SKM-1 (cell line): Measurements from ENCODE around the gene GCH1.
"Not testable (repeated sequence)": the region's sequence is repeated elsewhere in the genome, so short reads cannot be mapped to it uniquely, and the experiment has no call there.

Experiments used
- DNase-seq: peaks from one replicate; lab custom pipeline; 2025; ENCODE audit not compliant: unreplicated experiment; lab: John Stamatoyannopoulos, UW

The GCH1 gene

DNA sequence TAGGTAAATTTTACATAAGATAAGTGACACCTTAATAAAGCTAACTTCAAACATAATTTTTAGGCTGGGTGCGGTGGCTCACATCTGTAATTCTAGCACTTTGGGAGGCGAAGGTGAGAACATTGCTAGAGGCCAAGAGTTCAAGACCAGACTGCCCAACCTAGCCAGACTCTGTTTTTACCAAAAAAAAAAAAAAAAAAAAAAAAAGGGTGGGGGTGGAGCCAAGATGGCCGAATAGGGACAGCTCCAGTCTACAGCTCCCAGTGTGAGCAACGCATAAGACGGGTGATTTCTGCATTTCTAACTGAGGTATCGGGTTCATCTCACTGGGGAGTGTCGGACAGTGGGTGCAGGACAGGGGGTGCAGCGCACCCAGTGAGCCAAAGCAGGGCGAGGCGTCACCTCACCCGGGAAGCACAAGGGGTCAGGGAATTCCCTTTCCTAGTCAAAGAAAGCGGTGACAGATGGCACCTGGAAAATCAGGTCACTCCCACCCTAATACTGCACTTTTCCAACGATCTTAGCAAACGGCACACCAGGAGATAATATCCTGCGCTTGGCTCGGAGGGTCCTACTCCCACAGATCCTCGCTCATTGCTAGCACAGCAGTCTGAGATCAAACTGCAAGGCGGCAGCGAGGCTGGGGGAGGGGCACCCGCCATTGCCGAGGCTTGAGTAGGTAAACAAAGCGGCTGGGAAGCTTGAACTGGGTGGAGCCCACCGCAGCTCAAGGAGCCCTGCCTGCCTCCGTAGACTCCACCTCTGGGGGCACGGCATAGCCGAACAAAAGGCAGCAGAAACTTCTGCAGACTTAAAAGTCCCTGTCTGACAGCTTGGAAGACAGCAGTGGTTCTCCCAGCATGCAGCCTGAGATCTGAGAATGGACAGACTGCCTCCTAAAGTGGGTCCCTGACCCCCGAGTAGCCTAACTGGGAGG lies 32.2 kb downstream of the GCH1 start:
- not testable (repeated sequence) for DNase-seq

GRCh38 chr14:54867011-54867410 lies 35.6 kb downstream of the GCH1 start:
- no peak for DNase-seq

- no peak for DNase-seq
Measured at GRCh38 chr14:54866588-54866987, 36.0 kb downstream of the GCH1 start.

DNA sequence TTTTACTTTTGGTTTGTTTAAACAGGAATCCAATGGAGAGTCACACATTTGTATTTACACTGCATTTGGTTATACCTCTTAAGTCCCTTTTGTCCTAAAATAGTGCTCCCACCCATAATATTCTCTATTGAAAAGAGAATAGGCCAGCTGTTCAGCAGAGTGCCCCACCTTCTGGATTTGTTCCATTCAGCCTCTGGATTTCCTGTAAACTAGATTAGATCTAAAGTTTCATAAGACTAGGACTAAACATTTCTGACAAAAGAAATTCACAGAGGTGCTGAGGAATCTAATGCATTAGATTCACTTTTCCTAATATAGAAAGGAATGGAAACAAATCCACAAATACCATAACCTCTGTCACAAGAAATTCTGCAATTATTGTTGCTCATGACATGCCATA lies 38.1 kb downstream of the GCH1 start:
- DNase-seq, result no peak

DNA sequence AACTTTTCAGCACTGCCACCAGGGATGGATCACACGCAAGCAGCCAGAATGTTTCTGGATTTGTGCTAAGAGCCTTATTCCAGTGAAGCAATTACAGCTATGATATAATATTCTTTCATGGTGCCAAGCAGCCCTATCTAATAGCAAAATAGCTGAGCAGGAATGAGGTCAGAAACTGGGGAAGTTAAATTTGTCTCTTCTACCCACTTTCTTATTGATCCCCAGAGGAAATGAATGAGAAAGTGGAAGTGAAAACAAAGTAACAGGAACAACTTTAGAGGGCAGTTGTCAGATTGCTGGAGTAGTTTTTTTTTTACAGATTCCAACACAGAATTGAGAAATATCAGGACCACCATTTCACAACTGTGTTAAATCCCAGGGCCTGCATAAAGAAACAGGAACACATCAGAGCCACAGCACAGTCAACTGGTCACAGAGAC lies 44.8 kb downstream of the GCH1 start:
- peak; percentile 13 for DNase-seq

DNA sequence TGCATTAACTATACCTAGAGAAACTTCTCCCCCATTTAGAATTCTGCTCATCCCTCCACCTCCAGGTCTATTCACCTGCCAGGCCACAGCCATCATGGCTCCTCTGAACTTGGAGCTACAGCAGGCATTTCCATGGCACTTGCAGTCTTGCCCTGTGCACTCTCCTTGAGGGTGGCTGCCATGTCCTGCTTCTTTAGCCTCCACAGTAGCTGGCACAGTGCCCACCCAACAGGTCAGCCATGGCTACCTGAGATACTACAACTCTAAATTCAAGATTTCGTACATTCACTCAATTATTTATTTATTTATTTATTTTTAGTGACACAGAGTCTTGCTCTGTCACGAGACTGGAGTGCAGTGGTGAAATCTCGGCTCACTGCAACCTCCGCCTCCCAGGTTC lies 46.5 kb downstream of the GCH1 start:
- no peak for DNase-seq

GRCh38 chr14:54854181-54854580 lies 48.4 kb downstream of the GCH1 start:
- no peak for DNase-seq

DNA sequence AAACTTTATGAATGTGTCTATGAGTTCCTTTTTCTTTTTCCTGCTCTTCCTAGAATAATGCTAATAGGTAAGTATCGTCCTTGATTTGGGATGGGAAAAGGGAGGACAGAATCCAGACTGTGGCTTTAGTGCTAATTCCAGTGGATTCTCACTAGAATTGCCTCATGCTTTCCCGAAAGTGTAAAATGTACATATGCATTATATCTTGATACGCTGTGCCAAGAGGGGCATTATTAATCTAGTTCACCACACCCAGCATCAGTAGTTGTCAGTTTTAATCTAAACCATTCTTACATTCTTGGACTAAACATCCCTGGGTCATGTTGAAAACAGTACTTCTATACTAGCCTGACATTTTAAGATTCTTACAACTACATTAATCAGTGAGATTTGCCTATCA lies 49.3 kb downstream of the GCH1 start:
- DNase-seq, result no peak

DNA sequence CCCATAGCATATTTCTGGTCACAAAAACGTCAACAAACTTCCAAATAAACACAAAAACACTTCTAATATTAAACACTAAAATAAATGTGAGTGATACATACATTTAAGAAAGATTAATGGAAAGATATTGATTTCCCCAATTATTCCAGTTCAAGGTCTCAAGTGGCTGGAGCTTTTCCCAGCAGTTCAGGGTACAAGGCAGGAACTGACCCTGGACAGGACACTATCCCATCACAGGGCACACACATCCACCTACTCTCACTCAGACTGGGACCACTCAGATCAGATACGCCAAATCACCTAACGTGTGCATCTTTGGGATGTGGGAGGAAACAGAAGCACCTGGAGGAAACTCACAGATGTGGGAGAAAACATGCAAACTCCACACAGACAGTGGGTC lies 50.4 kb downstream of the GCH1 start:
- DNase-seq, result no peak

- DNase-seq, result no peak
Measured at GRCh38 chr14:54848910-54849309, 53.7 kb downstream of the GCH1 start.

DNA sequence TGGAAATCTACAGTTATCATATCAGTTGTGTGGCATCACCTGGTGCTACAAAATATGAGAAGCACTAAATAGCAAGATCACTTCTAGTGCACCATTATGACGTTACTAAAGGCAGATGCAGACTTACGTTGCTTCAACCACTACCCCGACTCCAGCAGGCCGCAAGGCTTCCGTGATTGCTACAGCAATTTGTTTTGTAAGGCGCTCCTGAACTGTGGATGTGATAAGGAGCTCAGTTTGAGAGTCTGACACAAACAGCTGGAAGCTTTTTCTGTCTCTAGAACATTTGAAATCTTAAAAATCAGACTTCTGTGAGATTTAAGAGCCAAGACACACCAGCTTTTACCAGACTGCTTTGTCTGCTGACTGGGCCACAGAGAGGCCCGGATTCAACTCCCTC lies 57.0 kb downstream of the GCH1 start:
- no peak for DNase-seq

DNA sequence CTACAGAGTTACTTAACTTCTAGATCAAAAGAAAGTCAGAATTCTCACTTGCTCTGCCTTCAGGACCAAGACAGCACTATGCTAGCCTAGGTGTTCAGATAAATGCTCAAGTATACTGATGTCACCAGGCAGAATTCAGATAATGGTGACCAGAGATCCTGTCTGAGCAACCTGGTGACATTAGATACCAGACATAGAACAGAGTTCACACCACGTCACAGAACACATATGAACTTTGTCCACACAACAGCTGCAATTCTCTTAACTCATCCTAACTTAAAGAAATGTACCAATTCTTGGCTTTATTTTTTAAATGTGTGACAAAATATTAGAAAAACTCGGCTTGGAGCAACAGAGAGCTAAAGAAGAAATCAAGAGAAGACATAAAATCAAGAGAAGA lies 58.1 kb downstream of the GCH1 start:
- DNase-seq, result no peak

GRCh38 chr14:54840798-54841197 lies 61.8 kb downstream of the GCH1 start:
- no peak for DNase-seq

DNA sequence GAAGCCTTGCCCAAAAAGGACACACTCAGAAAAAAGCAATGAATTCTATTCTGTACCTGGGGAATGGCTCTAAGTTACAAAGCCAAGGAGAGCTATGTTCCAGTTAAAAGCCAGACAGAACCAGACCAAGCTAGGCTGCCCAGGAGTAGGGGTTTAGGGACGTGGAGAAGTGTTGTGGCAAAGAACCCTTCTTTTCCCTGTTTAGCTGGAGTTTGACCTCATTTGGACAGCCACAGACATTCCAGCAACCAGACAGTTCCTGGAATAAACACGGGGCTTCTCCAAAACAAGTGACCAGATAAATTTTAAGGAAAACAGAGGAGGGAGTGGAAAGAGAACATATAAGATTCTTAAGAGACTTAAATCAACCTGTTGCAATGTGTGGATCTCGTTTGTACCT lies 62.3 kb downstream of the GCH1 start:
- DNase-seq, result no peak

GRCh38 chr14:54839701-54840119 lies 62.9 kb downstream of the GCH1 start:
- DNase-seq, result no peak

- no peak for DNase-seq
Measured at GRCh38 chr14:54838931-54839512, 63.6 kb downstream of the GCH1 start.

DNA sequence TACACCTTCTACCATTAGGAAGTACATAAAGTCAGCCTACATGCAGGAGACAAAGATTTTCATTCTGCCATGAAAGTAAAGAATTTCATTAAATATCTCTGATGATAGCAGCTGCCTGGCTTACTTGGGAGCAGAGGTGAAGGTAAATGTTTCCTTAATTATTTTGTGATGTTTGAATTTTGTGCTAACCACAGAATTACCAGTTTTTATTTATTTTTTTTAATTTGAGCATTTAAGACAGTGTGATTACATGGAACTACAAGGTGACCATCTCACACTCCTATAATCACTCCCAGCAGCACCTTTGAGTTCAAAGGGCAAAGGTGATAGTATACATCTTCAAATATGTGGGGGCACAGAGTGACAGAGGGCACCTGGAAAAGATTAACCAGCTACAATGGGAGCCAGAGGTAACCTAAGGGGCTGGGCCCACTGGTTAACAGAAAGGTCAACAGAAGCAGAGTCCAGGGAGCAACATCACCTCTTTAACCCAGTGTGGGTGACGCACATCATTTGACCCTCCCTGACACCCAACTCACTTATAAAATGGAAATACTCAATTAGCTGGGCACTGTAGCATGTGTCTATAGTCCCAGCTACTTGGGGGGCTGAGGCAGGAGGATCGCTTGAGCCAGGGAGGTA lies 65.0 kb downstream of the GCH1 start:
- DNase-seq, result no peak

GRCh38 chr14:54836231-54836630 lies 66.4 kb downstream of the GCH1 start:
- no peak for DNase-seq

GRCh38 chr14:54834727-54835126 lies 67.9 kb downstream of the GCH1 start:
- no peak for DNase-seq

- no peak for DNase-seq
Measured at GRCh38 chr14:54834081-54834480, 68.5 kb downstream of the GCH1 start.

- no peak for DNase-seq
Measured at GRCh38 chr14:54830650-54831049, 72.0 kb downstream of the GCH1 start.
